ENCODE measurements around the gene COG1. TPM values are rescaled to one million over a fixed set of nuclear protein-coding genes. Genes with fewer than 3 reads are reported as not detected.

Gene COG1
- total and polyA plus RNA-seq, 2 of the 8 experiments (the other 6 are each of a cell fraction or from before 2014, with no cell fraction given), result 11.0 to 19.5 TPM

DNA sequence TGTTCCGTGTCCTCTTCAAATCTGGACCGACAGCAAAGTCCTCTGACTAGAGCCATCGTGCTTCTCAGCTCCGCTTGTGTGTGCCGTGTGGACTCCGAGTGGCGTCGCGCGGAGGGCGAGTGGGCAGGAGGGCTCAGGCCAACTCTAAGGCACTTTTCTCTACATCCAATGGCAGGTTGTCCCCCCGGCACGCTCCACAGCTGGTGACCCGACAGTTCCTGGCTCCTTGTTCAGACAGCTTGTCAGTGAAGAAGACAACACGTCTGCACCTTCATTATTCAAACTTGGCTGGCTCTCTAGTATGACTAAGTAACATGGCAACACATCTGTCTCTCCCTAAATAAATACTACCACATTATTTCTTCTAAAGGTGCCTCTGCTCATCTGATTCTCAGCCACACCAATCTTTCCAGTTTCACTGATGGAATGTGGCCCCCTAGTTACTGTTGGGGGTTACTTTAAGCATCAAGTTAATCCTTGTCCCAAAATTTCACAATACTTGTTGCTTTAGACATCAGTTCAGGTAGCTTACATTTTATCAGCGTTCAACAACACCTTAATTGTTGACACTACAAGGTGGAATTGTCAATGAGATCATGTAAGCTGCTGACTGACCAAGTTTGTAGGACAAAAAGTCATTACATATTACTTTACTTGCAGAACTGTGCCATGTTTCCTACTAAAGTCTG lies 15.4 kb downstream of the COG1 start:
- H3K79me1 ChIP-seq (ENCODE audit: low read depth, low read length), result no peaks in the 10 kb centered on the region
- ChIA-PET CTCF (ENCODE audit: partially characterized antibody) (interaction anchor here (1.1 to 2.7 kb wide), 5 partner anchors 8 to 162 kb away, joined by 3 to 19 read pairs (median 9); partner anchors contain the start of gene COG1), POLR2A (ENCODE audit: partially characterized antibody) (interaction anchor here (1.3 to 2.2 kb wide), 3 partner anchors 7 to 24 kb away, joined by 3 to 9 read pairs (median 8); a partner anchor contains a TSS)
- no peak overlapping the region for H2BK5ac ChIP-seq (ENCODE audit: low read depth, low read length)
- H3K27me3 ChIP-seq (replicated peaks in 1 of 4; ENCODE audit: control insufficient read depth in 3 of 4, extremely low read depth in 1 of 4, insufficient read depth in 3 of 4, low read length in 3 of 4), result no peaks in the 10 kb centered on the region
- H3K23me2 ChIP-seq (ENCODE audit: low read depth, low read length), result no peaks in the 10 kb centered on the region
- no peak overlapping the region for H2BK15ac ChIP-seq (ENCODE audit: low read length)
- no peak overlapping the region for H4K8ac ChIP-seq (ENCODE audit: extremely low read depth, insufficient read depth, low read length)
- H3K14ac ChIP-seq (ENCODE audit: insufficient read length), result no peak overlapping the region
- H2AFZ ChIP-seq (ENCODE audit: low read length), result no peak overlapping the region
- WGBS, 2 experiments (ENCODE audit: extremely low coverage in 1 of 2, insufficient coverage in 1 of 2, insufficient read length in 1 of 2, insufficient replicate concordance in 2 of 2, low coverage in 1 of 2, low lambda C conversion rate in 2 of 2, missing lambda C conversion rate in 1 of 2), result 97% methylated on average over 16 of the region's 16 CpGs; no CpG with 5 or more reads in 1 of the 2 experiments
- no peak overlapping the region for H2AK5ac ChIP-seq (ENCODE audit: low read depth, low read length)
- H3K27ac ChIP-seq (ENCODE audit: low read depth, low read length), result no peak overlapping the region
- no peak overlapping the region for H3K4ac ChIP-seq (replicated peaks; ENCODE audit: insufficient read length, low read depth, low read length)
- peaks cover 0 to 9% of the 10 kb centered on the region in 2 experiments; a peak in 2 of 4 replicates for H3K79me2 ChIP-seq (ENCODE audit: control insufficient read depth in 1 of 2, insufficient read depth in 2 of 2, low read length in 2 of 2)
- H4K5ac ChIP-seq (ENCODE audit: insufficient read length, low read depth, low read length), result no peak overlapping the region
- no peak overlapping the region for H4K91ac ChIP-seq (replicated peaks; ENCODE audit: insufficient read length, low read length)
- H4K20me1 ChIP-seq (replicated peaks in 1 of 2; ENCODE audit: control insufficient read depth in 1 of 2, insufficient read depth in 2 of 2, low read length in 2 of 2), result peaks cover 2 to 6% of the 10 kb centered on the region in 2 experiments
- H2BK20ac ChIP-seq (ENCODE audit: low read length), result no peak overlapping the region
- H3K9me3 ChIP-seq (ENCODE audit: insufficient read depth in 2 of 2, low read depth in 1 of 2, low read length in 1 of 2), result no peaks in the 10 kb centered on the region
- no peak overlapping the region for H3K4me2 ChIP-seq (ENCODE audit: insufficient read depth in 1 of 2, low read depth in 2 of 2, low read length in 2 of 2)
- no peak overlapping the region for H3K18ac ChIP-seq (ENCODE audit: extremely low read depth, low read length)
- H3K4me3 ChIP-seq (ENCODE audit: extremely low read depth in 1 of 4, insufficient read depth in 2 of 4, low read depth in 3 of 4, low read length in 4 of 4), result no peak overlapping the region
- no peak for FAIRE-seq
- no peak overlapping the region for H2BK120ac ChIP-seq (replicated peaks; ENCODE audit: low read depth, low read length)
- DNase-seq (ENCODE audit: low read depth in 1 of 2, low spot score in 2 of 2), result no peak
- no peak overlapping the region for H3K9ac ChIP-seq (replicated peaks in 1 of 4; ENCODE audit: extremely low read depth in 1 of 4, low read depth in 3 of 4, low read length in 3 of 4)
- no peak overlapping the region for H3K56ac ChIP-seq (replicated peaks; ENCODE audit: insufficient read length, low read depth, low read length)
- H3K4me1 ChIP-seq (replicated peaks in 1 of 4; ENCODE audit: control insufficient read depth in 3 of 4, insufficient read depth in 4 of 4, low read length in 3 of 4), result no peaks in the 10 kb centered on the region
- H3K36me3 ChIP-seq (ENCODE audit: control insufficient read depth in 2 of 4, insufficient read depth in 4 of 4, low read length in 3 of 4), result peaks cover 16 to 62% (median 45%) of the 10 kb centered on the region in 4 experiments; a peak in 7 of 8 replicates
- H3K23ac ChIP-seq (ENCODE audit: insufficient read length), result no peak overlapping the region
- H2BK12ac ChIP-seq (ENCODE audit: low read depth, low read length), result no peak overlapping the region
